T-helper 2 cell treated with Interferon-gamma antibody and Interleukin-4, amounts not matched to agents 100 ng/mL and 5 ng/mL, for 36 hours (primary cell): ENCODE data around the gene TNS2. TPM values are rescaled to one million over a fixed set of nuclear protein-coding genes. Genes with fewer than 3 reads are reported as not detected.

ENCODE experiments used
- intact Hi-C: fragments of 100-400 bp; cut with micrococcal nuclease; formaldehyde crosslinking; loops from one replicate; pipeline ENCODE4 v1.15.1; 2023
- total RNA-seq: library from RNA; stranded (reverse); gene quantifications from 2 replicates; pipeline ENCODE4 v1.2.3, GENCODE V29; 2022

TNS2 gene
- total RNA-seq, 1 donor from 2014 or later = 1.6 TPM

- intact Hi-C loops = no loop called here
Measured at GRCh38 chr12:53067993-53068770, 18.3 kb downstream of the TNS2 start.

GRCh38 chr12:53068811-53069585, 19.1 kb downstream of the TNS2 start:
- intact Hi-C loops = no loop called here

GRCh38 chr12:53069621-53070410, 20.0 kb downstream of the TNS2 start:
- intact Hi-C loops = no loop called here

GRCh38 chr12:53070877-53071492, 21.1 kb downstream of the TNS2 start:
- intact Hi-C loops = no loop called here

- intact Hi-C loops = no loop called here
Measured at GRCh38 chr12:53071591-53072551, 22.0 kb downstream of the TNS2 start.

- intact Hi-C loops = no loop called here
Measured at GRCh38 chr12:53073881-53074280, 24.0 kb downstream of the TNS2 start.

GRCh38 chr12:53074283-53074998, 24.6 kb downstream of the TNS2 start:
- intact Hi-C loops = no loop called here

GRCh38 chr12:53074999-53075370, 25.1 kb downstream of the TNS2 start:
- intact Hi-C loops = no loop called here

- intact Hi-C loops = no loop called here
Measured at GRCh38 chr12:53076461-53076860, 26.6 kb downstream of the TNS2 start.

- intact Hi-C loops = no loop called here
Measured at GRCh38 chr12:53077030-53077429, 27.2 kb downstream of the TNS2 start.

GRCh38 chr12:53078425-53079225, 28.8 kb downstream of the TNS2 start:
- intact Hi-C loops = loop anchor here (1.0 to 2.0 kb wide), 5 partner anchors 20 to 246 kb away; partner anchors contain the start of genes AAAS, CSAD and ZNF740

- intact Hi-C loops = loop anchor here (1.0 to 2.0 kb wide), 5 partner anchors 19 to 245 kb away; partner anchors contain the start of genes AAAS, CSAD and ZNF740
Measured at GRCh38 chr12:53079226-53080117, 29.6 kb downstream of the TNS2 start, which contains the start of gene SPRYD3. Gene SPRYD3, minus strand, starts transcription at chr12:53079390. Its CDS starts 57 bp downstream, at chr12:53079333.

- intact Hi-C loops = no loop called here
Measured at GRCh38 chr12:53082637-53083175, 32.8 kb downstream of the TNS2 start.

- intact Hi-C loops = no loop called here
Measured at GRCh38 chr12:53086361-53086760, 36.5 kb downstream of the TNS2 start.

- intact Hi-C loops = no loop called here
Measured at GRCh38 chr12:53090105-53090504, 40.2 kb downstream of the TNS2 start.

GRCh38 chr12:53090554-53090953, 40.7 kb downstream of the TNS2 start:
- intact Hi-C loops = no loop called here

- intact Hi-C loops = no loop called here
Measured at GRCh38 chr12:53091756-53092155, 41.9 kb downstream of the TNS2 start.
